GM19240 (cell line): Measurements from ENCODE around the gene EARS2.
"Not testable (repeated sequence)": the region's sequence is repeated elsewhere in the genome, so short reads cannot be mapped to it uniquely, and the experiment has no call there.

Source experiments
- DNase-seq: peaks from one replicate; pipeline ENCODE4 v3.0.0; 2011; ENCODE audit warnings: low spot score; ENCODE audit not compliant: insufficient read length

EARS2 gene

DNA sequence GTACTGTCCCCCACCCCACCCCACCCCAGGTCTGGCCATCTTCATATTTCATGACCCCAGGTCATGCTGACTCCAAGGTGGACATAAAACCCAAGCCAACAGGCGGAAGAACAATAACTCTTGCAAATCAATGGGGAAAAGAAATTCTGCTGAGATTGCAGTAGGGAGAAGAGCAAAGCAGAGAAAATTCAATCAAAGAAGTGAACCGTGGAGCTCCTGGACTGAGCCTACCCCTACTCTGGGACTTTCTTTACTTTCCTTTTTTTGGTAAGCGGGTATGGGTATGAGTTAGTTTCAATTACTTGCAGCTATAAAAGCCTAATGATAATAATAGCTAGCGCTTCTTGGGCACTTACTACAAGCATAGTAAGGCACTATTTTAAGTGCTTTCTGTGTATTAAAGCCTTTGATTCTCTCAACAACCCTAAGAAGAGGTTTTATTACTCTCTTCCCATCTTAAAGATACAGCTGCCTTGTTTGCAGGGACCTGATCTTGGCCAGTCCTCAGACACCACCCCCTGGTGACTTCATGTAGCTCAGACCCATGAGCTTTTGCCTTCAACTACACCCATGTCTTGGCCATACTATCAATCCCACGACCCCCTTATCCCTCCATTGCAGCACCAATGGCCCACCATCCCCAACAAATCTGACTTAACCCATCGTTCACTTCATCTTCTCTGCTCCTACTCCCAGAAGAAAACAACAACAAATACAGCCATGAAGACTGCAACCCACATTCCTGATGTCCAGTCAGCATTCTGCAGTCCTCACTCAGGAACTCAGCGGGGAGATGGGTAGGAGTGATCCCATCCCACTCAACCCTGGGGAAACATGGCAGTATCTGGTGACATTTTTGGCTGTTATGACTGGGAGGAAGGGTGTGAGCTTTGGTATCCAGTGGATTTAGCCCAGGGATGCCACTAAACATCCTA, 51.2 kb downstream of the EARS2 start:
- DNase-seq, result no peak

DNA sequence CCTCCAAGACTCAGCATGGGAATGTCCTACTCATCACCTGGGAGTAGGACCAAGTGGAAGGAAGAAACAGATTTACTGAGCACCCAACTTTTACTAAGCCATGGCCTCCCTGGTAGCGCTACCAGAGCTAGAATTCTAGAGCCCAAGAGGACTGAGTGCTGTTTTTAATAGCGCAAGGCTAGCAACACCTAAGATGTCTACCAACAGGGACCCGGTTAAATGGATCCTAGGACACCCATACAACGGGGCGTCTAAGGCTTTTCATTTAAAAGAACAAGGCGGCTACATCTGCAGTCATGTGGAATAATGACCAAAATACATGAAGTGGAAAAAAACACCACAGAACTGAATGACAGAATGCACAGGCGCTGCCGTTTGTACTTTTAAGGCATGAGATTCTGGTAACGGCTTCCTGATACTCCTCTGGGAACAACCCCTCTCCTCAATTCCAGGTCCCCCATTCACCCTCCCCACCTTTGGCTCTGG, 51.9 kb downstream of the EARS2 start:
- DNase-seq, result no peak

DNA sequence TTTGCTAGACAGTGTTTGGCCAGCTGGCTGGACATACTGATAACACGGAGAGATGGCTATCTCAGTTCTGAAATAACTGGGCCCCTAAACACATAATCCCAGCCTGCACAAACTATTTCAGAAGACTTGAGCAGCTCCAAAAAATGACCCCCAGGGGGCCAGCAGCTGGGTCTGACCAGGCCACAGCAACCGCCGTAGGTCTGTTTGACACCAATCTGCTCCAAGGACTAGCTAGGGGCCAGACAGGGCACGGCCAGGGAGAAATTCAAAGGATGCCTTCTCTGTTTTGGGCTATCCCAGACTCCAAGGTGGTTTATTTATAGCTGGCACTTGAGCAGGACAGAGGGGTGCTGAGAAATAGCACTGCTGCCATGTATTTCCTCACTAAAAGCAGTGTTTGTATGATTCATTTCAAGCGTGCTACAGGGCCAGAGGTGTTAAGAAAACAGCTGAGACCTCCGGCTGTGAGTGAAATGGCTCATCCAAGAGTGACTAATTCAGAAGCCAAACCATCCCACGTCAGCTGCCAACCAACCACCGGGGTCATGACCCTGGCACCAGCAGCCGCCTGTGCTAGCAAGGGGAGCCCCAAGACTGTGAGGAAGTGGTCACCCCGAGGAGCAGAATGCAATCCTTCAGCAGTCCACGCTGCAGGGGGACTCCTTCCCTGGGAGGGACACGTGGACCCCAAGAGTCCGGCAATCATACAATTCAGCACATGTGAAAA, 52.5 kb downstream of the EARS2 start:
- DNase-seq, result peak; percentile 61

DNA sequence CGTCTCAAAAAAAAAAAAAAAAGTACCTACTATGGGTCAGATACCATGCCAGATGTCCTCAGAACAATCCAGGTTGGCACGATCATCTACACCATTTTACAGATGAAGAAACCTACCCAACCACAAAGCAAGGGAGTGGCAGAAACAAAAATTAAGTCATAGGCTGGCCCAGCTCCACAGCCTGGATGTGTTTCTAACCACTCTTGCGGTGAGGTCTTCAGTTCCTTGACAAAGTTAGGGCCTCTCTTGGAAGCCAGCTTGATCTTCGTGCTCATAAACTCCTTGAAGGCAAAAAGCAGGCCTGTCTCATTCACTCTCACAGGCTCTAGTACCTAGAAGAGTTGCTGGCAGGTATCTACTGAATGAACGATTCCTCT, 53.1 kb downstream of the EARS2 start:
- no peak for DNase-seq

DNA sequence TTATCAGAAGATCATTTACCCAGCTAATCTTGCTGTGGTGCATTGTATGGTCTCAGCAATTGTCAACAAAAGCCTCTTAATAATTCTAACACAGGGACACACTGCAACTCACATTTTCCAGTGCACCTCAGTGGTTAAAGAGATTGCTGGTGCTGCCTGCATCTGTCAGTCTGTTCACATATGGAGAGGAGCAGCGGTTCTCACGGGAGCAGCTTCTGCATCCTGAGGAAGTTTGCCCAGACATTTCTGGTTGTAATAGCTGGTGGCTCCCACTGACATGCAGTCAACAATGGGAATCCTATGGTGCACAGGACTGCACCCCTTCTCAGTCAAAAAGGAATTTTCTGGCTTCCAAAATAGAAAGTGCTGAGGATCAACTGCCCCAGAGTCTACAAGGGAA, 54.7 kb downstream of the EARS2 start:
- no peak for DNase-seq

DNA sequence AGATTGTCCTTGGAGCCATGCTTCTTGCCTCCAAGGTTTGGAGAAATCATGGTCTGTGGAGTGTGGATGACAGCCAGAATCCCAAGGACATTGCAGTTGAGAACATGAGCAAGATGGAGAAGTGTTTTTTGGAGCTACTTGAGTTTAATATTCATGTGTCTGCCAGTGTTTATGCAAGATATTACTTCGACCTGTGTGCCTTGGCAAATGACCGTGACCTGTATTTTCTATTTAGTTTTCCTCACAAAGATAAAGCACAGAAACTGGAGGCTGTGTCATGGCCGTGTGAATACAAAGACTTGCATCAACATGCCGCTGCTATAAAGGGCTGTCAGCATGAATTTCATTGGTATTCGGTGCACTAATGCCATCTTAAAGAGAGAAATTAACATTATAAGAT, 55.9 kb downstream of the EARS2 start:
- no peak for DNase-seq

DNA sequence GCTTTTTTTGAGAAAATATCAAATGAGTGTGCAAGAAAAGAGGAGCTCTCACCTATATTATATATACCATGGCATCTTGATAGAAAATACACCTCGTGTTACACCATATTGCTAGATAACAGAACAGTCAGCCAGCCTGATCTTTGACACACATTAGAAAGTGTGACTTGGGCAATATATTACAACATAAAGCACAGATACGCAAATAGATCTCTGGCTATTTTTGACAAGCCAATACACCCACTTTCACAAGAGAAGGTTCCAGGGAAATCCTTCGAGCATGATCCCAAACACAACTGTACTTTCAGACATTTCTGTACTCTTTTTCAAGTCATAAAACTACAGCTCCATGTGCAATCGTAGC, 56.3 kb downstream of the EARS2 start:
- no peak for DNase-seq

DNA sequence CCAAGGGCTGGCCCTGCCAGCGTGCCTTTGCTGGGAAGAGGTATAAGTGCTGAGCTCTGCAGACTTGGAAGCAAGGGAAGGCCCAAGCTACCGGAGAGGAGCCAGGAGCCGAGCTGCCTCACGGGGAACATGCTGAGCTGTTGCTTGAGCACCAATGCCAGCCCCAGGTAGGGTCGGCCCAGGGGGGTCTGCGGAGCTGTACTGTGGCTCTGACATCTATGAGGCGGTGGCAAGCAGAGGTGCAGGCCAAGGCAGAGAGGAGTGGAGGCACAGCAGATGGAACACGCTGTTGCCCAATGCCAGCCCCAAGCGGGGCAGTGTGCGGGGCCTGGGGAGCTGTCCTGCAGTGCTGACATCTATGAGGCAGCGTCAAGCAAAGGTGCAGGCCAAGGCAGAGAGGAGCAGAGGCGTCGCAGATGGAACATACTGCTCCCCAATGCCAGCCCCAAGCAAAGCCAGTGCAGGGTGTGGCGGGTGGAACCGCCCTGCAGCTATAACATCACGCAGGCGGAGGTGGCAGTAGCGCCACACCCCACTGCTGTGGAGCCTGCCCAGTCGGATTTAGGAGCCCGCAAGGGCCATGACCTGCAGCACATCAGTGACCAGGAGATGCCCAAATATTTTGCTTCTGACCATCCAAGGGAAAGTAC, 56.8 kb downstream of the EARS2 start:
- DNase-seq, result no peak

DNA sequence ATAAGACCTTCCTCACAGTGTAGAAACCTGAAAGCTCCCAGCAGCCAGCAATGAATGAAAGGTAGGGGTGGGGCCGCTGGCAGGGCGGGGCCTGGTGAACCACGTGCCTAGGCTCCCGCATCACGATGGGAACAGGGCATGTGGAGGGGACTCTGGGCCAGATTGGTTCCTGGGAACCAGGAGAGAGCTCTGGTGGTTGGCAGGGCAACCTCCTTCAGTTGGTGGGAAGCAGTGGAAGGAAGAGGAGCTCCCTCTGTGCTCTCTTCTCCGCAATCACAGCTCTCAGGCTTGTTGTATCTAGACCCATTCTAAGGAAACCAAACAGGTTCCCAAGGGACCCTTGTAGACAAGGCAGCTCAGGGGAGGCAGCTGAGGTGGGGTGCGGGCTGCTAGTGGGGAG, 57.3 kb downstream of the EARS2 start:
- no peak for DNase-seq

DNA sequence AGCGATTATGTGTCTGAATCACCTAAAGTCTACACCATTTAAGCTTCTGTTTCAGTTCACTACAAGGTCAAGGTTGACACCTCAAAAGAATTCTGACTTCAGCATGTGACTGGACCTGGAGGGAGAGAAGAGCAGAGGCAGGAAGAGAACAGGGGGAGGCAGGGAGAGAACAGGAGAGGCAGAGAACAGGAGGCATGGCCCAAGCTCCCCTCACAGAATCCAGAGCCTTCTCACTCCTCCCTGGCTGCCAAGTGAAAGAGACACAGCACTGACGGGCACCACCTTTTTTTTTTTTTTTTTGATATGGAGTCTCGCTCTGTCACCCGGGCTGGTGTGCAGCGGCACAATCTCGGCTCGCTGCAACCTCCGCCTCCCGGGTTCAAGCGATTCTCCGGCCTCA, 58.3 kb downstream of the EARS2 start:
- DNase-seq, result no peak

DNA sequence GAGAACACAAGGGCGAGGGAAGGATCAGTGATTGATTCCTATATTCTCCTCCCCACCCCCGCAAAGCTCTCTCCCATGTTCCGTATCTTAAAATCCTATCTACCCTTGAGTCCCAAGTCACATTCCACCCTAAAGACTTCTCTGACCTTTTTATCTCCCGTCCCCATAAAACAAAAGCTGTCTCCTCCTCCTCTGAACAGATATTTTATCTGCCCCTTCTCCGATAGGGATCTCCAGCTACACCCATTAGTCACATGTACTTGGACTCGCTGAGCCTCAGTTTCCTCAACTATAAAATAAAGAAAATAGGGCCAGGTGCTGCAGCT, 59.6 kb downstream of the EARS2 start:
- DNase-seq, result no peak

DNA sequence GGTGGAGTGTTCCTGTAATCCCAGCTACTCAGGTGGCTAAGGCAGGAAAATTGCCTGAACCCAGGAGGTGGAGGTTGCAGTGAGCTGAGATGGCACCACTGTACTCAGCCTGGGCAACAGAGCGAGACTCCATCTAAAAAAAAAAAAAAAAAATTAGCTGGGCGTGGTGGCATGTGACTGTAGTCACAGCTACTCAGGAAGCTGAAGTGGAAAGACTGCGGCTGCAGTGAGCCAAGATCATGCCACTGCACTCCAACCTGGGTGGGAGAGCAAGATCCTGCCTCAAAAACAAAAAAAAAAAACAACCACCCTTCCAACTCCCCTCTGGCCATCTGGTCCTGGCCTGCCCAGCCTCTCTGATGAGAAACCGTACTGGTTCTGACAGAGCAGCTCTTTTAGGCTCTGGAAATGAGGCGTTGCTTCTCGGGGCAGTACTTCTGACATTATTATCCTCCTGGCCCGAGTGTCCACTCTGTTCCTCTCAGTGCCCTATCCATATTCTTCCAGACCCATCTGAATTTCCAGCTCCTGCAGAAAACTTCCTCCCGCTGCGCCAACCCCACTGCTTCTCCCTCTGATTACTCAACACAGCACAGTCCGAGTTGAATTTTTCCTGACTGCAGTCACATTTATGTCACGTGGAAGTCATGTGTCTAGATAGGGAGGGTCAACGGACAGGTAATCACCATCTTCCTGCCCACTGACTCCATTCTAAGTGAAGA, 60.2 kb downstream of the EARS2 start:
- no peak for DNase-seq

DNA sequence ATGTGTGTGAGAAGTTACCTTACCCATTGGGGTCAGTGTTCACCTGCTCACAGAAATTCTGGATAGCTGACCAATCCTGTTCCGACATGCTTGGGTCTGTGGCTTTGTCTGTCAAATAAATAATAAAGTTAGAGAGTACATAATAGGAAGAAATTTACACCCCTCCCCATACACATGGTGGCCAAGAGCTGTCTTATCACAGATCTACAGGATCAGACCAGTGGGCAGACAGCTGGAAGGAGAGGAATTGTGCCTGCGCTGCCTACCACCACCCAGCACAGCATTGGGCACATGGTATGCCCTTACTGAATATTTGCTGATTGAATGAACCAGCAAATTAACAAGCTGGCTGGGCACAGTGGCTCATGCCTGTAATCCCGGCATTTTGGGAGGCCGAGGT, 61.5 kb downstream of the EARS2 start:
- no peak for DNase-seq

DNA sequence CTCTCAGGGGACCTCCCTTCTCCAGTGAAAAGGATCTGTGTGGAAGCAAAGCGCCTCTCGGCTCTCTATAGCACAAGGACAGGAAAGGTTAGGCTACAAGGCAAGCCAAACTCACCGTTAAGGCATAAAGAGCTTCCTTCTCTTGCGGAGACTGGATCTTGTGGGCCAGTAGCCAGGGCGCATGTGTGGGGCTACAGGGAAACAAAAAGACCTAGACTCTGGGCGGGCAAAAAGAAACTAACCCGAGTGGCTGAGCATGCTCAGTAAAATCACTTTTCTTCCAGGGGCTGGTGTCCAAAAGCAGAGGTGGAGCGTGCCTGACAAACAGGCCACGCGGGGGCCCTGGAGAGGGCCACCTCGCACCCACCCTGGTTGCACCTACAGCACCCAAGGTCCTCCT, 63.0 kb downstream of the EARS2 start:
- DNase-seq, result no peak

DNA sequence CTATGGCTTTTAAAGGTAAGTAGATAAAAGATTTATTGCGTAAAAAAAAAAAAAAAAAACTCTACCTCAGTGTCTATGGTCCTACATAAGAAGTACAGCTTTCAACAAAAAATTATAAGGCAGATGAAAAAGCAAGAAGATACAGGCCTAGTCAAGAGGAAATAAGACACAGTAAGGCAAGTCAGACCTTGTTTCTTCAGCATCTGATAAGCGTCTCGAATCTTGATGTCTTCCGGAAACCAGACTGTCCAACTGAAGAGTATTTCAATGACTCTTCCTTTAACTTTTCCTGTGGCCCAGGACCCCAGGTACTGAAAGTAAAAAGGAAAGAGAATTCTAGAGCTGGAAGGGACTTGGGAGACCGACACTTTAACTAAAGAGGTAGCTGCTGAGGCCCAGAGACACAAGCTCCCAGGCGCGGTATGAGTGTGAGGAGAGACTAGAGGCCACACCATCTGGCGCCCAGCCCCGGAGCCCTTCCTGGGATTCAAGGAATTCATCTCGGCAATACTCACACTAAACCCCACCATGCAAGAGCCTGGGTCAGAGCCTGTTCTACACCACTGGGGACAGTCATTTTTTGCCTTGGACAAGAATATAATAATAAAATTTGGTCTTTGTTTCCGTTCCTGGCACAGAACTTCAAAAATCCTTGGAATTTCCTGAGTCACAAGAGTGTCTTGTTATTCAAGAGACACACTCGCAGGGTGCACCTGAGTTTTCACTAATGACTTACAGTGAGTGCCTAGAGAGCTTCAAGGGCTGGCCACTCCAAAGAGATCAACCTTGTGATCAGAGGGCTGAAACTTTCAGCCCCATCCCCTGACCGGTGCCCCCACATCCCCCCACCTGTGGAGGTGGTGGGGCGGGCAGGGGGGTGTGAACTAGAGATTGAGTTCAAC, 65.4 kb downstream of the EARS2 start:
- no peak for DNase-seq

DNA sequence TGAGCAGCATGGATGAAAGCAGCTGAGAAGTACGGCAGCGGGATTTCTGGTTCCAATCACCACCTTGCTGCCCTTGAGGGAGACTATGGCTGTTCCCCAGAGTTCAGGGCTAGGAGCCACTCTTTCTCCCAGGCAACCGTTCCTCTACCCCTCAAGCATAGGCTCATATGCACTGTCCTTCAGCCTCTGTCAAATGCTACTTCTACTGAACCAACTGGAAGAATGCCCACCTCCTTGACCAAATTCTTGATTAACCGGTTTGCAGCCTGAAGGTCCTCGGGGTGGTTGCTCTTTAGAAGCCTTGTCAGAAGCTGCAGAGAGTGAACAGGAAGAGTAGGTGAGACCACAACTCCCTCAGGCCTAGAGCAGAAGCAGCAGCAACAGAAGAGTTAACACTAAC, 70.7 kb downstream of the EARS2 start:
- DNase-seq, result no peak

DNA sequence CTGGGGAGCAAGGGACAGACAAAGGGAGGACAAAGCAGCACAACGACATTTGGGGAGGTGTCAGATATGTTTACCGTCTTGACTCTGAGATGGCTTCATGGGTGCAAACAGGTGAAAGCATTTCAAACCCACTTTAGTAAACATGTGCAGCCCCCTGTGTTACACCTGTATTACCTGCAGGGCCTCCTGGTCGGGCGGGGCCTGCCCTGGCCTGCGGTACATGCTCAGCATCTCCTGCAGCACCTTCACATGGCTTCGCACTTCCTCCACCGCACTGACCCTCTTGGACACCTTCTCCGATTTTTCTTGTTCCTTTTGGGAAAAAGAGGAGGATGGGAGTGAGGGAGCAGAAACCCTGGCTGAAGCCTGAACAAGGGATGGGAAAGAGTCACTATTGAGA, 71.3 kb downstream of the EARS2 start:
- no peak for DNase-seq

DNA sequence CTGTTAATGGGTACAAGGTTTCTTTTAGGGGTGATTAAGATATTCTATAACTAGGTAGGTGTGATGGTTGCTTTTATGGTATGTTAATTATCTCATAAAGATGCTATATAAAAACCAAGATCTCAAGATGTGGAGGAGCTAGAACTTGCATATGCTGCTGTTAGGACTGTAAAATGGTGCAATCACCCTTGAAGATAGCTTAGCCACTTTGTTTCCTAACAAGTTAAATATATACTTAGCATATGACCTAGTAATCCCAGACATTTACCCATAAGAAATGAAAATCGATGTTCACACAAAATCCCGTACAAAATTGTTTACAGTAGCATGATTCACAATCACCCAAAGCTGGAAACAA, 71.9 kb downstream of the EARS2 start:
- DNase-seq, result no peak

DNA sequence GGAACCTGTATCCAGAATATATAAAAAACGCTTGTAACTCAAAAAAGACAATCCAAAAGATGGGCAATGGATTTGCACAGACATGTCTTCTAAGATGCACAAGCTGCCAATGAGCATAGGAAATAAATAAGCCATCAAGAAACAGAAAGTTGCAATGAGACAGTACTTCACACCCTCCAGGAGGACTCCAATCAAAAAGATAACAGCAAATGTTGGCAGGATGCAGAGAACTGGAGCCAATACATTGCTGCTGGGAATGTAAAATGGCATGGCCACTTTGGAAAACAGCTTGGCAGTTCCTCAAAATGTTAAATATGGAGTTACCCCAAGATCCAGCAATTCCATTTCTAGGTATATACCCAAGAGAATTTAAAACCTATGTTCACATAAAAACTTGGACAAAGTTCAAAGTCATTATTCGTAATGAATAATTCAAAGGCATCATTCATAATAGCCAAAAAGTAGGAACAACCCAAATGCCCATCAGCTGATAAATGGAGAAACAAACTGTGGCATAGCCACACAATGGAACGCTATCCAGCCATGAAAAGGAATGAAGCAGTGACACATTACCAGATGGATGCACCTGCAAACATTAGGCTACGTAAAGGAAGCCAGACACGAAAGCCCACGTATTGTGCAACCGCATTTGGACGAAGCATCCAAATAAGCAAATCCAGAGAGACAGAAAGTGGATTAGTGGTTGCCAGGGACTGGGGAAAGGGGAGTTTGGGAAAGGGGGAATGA, 72.5 kb downstream of the EARS2 start:
- no peak for DNase-seq

DNA sequence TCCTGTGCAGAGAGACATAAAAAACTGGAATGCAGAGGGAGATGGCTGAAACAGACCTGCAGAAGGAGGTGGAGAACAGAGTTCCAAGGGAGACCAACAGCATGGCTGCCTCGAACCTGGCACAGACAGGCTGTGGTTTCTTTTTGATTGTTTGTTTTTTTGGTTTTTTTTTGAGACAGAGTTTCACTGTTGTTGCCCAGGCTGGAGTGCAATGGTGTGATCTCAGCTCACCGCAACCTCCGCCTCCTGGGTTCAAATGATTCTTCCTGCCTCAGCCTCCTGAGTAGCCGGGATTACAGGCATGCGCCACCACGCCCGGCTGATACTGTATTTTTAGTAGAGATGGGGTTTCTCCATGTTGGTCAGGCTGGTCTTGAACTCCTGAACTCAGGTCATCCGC, 73.7 kb downstream of the EARS2 start:
- not testable (repeated sequence) for DNase-seq
